DOHH2 (cell line): ENCODE measurements around the gene TEAD3.

Experiments used
- EZH2phosphoT487 ChIP-seq: fragments of 200-600 bp; sonication (generic); IDR thresholded peaks from 2 replicates; pipeline ENCODE4 v1.6.1; 2017; ENCODE audit warnings: borderline replicate concordance, mild to moderate bottlenecking, antibody characterized with exemption, low read length, moderate library complexity, mixed read lengths
- TF ChIP-seq, protein P1 (sequence below): fragments of 200-600 bp; sonication (generic); IDR thresholded peaks from one replicate; pipeline ENCODE4 v1.5.1; 2014; ENCODE audit warnings: antibody characterized with exemption, mild to moderate bottlenecking, low read depth, low read length; ENCODE audit not compliant: poor library complexity, severe bottlenecking

- TF ChIP-seq, protein P1, sequence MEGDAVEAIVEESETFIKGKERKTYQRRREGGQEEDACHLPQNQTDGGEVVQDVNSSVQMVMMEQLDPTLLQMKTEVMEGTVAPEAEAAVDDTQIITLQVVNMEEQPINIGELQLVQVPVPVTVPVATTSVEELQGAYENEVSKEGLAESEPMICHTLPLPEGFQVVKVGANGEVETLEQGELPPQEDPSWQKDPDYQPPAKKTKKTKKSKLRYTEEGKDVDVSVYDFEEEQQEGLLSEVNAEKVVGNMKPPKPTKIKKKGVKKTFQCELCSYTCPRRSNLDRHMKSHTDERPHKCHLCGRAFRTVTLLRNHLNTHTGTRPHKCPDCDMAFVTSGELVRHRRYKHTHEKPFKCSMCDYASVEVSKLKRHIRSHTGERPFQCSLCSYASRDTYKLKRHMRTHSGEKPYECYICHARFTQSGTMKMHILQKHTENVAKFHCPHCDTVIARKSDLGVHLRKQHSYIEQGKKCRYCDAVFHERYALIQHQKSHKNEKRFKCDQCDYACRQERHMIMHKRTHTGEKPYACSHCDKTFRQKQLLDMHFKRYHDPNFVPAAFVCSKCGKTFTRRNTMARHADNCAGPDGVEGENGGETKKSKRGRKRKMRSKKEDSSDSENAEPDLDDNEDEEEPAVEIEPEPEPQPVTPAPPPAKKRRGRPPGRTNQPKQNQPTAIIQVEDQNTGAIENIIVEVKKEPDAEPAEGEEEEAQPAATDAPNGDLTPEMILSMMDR = no peak
- no peak for TF ChIP-seq EZH2phosphoT487
These were observed 37.7 kb upstream of the TEAD3 start for GRCh38 chr6:35534407-35535170.
